ENCODE data around the gene ZNF511. TPM values are rescaled to one million over a fixed set of nuclear protein-coding genes. Genes with fewer than 3 reads are reported as not detected.

Gene ZNF511
- total RNA-seq, 1 donor from 2014 or later: 36.3 TPM

DNA sequence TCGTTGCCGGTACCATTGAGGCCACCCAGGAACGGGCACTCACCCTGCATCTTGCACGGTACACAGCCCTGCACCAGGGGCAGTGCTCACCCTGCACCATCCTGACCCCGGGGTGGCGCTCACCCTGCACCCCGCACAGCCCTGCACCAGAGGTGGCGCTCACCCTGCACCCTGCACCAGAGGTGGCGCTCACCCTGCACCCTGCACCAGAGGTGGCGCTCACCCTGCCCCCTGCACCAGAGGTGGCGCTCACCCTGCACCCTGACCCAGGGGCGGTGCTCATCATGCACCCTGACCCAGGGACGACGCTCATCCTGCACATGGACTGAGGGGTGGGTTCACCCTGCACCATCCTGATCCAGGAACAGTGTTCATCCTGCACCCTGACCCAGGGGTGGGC, 6.5 kb upstream of the ZNF511 start:
- Histone ChIP-seq H3K27me3 (no peaks in the 10 kb centered on the region), H3K4me3 (no peak overlapping the region), H3K36me3 (peaks cover 0 to 49% of the 10 kb centered on the region in 2 donors), H3K4me1 (peaks cover 31% of the 10 kb centered on the region), H3K9me3 (no peaks in the 10 kb centered on the region), H3K27ac (no peak overlapping the region)
- intact Hi-C loops (cut with DNase I): no loop called here
- TF ChIP-seq, protein P1, sequence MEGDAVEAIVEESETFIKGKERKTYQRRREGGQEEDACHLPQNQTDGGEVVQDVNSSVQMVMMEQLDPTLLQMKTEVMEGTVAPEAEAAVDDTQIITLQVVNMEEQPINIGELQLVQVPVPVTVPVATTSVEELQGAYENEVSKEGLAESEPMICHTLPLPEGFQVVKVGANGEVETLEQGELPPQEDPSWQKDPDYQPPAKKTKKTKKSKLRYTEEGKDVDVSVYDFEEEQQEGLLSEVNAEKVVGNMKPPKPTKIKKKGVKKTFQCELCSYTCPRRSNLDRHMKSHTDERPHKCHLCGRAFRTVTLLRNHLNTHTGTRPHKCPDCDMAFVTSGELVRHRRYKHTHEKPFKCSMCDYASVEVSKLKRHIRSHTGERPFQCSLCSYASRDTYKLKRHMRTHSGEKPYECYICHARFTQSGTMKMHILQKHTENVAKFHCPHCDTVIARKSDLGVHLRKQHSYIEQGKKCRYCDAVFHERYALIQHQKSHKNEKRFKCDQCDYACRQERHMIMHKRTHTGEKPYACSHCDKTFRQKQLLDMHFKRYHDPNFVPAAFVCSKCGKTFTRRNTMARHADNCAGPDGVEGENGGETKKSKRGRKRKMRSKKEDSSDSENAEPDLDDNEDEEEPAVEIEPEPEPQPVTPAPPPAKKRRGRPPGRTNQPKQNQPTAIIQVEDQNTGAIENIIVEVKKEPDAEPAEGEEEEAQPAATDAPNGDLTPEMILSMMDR (IDR thresholded peaks at IDR 0.05): no peak
- TF ChIP-seq POLR2A (IDR thresholded peaks at IDR 0.05) (no peak), POLR2AphosphoS5 (IDR thresholded peaks at IDR 0.05; ENCODE audit: insufficient read depth in 1 of 2, low read depth in 1 of 2) (no peak)
- no peak for DNase-seq (ENCODE audit: extremely low spot score in 2 of 2)

DNA sequence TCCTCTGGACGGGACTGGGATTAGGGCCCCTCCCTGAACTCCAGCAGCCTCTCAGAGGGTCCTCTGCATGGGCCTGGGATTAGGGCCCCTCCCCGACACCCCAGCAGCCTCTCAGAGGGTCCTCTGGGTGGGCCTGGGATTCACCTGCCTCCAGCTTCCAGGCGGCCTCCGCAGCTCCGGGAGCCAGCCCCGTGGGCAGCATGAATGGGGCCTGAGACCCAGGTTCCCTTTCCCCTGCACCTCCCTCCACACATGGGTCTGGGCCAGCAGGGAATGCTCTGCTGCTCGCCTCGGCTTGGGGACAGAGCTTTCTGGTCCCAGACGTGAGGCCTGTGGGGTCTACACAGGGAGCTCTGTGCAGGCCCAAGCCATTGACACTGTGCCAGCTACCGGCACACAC, 5.5 kb upstream of the ZNF511 start:
- peaks cover 0 to 39% of the 10 kb centered on the region in 2 donors for H3K36me3 ChIP-seq
- TF ChIP-seq, protein P1 (IDR thresholded peaks at IDR 0.05): no peak
- TF ChIP-seq POLR2AphosphoS5 (IDR thresholded peaks at IDR 0.05; ENCODE audit: insufficient read depth in 1 of 2, low read depth in 1 of 2) (no peak), POLR2A (IDR thresholded peaks at IDR 0.05) (no peak)
- no peak for DNase-seq (ENCODE audit: extremely low spot score in 2 of 2)
- H3K4me3 ChIP-seq: no peak overlapping the region
- H3K27me3 ChIP-seq: no peaks in the 10 kb centered on the region
- no peak overlapping the region for H3K27ac ChIP-seq
- H3K4me1 ChIP-seq: peaks cover 40% of the 10 kb centered on the region
- intact Hi-C loops (cut with DNase I): no loop called here
- H3K9me3 ChIP-seq: no peaks in the 10 kb centered on the region

DNA sequence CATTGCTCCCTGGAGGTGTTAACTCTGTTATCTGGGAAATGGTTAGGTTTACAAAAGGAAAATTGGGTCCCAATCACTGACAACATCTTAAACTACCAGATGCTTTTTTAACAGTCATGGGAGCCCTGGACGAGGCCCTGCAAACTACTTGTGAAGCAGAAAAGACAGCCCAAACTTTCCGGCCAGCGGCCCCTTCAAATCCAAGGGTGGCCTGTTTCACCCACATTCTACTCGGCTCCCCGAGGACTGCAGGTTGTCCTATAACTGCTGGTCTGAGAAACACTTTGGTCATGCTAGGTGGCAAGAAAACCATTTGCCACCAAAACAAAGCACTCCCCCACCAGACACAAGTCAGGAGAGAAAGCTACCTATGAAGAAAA, 2.6 kb upstream of the ZNF511 start:
- H3K4me1 ChIP-seq: peaks cover 46% of the 10 kb centered on the region
- no peaks in the 10 kb centered on the region for H3K9me3 ChIP-seq
- no peak overlapping the region for H3K4me3 ChIP-seq
- H3K27me3 ChIP-seq: no peaks in the 10 kb centered on the region
- TF ChIP-seq, protein P1 (IDR thresholded peaks at IDR 0.05): no peak
- TF ChIP-seq POLR2A (IDR thresholded peaks at IDR 0.05): no peak
- TF ChIP-seq POLR2AphosphoS5 (IDR thresholded peaks at IDR 0.05; ENCODE audit: insufficient read depth in 1 of 2, low read depth in 1 of 2): no peak
- no peak for DNase-seq (ENCODE audit: extremely low spot score in 2 of 2)
- intact Hi-C loops (cut with DNase I): loop anchor here (5.0 kb wide), 1 partner anchor 86 kb away; the partner anchor contains the start of gene MTG1
- H3K36me3 ChIP-seq: peaks cover 0 to 22% of the 10 kb centered on the region in 2 donors
- peak overlapping the region; percentile 28 for H3K27ac ChIP-seq

DNA sequence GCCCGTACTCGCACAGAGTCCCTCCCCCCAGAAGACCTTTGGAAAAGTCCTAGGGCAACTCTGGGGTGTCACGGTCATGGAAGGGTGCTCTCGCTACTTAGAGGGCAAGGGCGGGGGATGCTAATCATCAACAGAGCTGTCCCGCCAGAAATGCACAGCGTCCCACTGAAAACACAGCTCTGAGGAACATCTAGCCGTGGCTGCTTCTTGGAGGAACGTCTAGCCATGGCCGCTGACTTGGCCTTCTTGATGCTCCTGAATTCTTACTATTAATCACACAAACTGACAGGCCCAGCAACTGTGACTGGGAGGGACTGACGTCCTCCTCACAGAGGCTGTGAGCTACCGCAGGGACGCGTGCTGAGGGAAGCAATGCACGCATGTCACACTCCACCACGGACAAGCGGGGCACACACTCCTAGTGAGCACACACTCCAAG, 1.8 kb upstream of the ZNF511 start:
- Histone ChIP-seq H3K27me3 (no peaks in the 10 kb centered on the region), H3K4me1 (peaks cover 46% of the 10 kb centered on the region), H3K4me3 (peak overlapping the region in 1 of 2 donors; percentile 94), H3K36me3 (peaks cover 0 to 16% of the 10 kb centered on the region in 2 donors), H3K9me3 (no peaks in the 10 kb centered on the region), H3K27ac (no peak overlapping the region)
- no peak for DNase-seq (ENCODE audit: extremely low spot score in 2 of 2)
- TF ChIP-seq POLR2AphosphoS5 (IDR thresholded peaks at IDR 0.05; ENCODE audit: insufficient read depth in 1 of 2, low read depth in 1 of 2): no peak
- no peak for TF ChIP-seq POLR2A (IDR thresholded peaks at IDR 0.05)
- intact Hi-C loops (cut with DNase I): loop anchor here (5.0 kb wide), 1 partner anchor 85 kb away; the partner anchor contains the start of gene MTG1

- intact Hi-C loops (cut with DNase I): loop anchor here (5.0 kb wide), 1 partner anchor 84 kb away; the partner anchor contains the start of gene MTG1
- Histone ChIP-seq H3K27ac (peak overlapping the region; percentile 92), H3K27me3 (no peaks in the 10 kb centered on the region), H3K4me1 (peaks cover 46% of the 10 kb centered on the region), H3K36me3 (peaks cover 0 to 14% of the 10 kb centered on the region in 2 donors), H3K4me3 (peak overlapping the region; percentile 89 to 94), H3K9me3 (no peaks in the 10 kb centered on the region)
- TF ChIP-seq, protein P1 (IDR thresholded peaks at IDR 0.05): peak in 2 of 3 experiments; percentile 7 to 40
- no peak for TF ChIP-seq POLR2A (IDR thresholded peaks at IDR 0.05)
- TF ChIP-seq POLR2AphosphoS5 (IDR thresholded peaks at IDR 0.05; ENCODE audit: insufficient read depth in 1 of 2, low read depth in 1 of 2): peak in 1 of 2 donors; percentile 15
- DNase-seq (ENCODE audit: extremely low spot score in 2 of 2): no peak
These were observed 816 bp upstream of the ZNF511 start for GRCh38 chr10:133307776-133308420.
